Gastrocnemius medialis (tissue), 4 donors: ENCODE measurements around the gene GABRG3.

ENCODE experiments used
- CTCF ChIP-seq, 5 experiments: fragments of 450-650 bp in 3 of 5; fragments of 200-600 bp in 2 of 5; sonication (generic) in 2 of 5; IDR thresholded peaks in 4 of 5; conservative IDR thresholded peaks in 1 of 5; 1 replicate in 4 of 5; 2 replicates in 1 of 5; pipeline ENCODE4 v1.5.1; 2016 to 2019; ENCODE audit warnings: antibody characterized with exemption in 5 of 5, mild to moderate bottlenecking in 3 of 5, moderate library complexity in 3 of 5
- POLR2A ChIP-seq, 2 donors: fragments of 450-650 bp; IDR thresholded peaks; one replicate each; pipeline ENCODE4 v1.6.1; 2017; ENCODE audit warnings: antibody characterized with exemption in 2 of 2, mild to moderate bottlenecking in 2 of 2, moderate library complexity in 2 of 2

GRCh38 chr15:27418726-27419125 lies 447.7 kb downstream of the GABRG3 start:
- TF ChIP-seq POLR2A (IDR thresholded peaks at IDR 0.05): no peak
- TF ChIP-seq CTCF (IDR thresholded peaks at IDR 0.05 in 4 of 5, conservative IDR thresholded peaks at IDR 0.05 in 1 of 5): no peak
